Activated CD8-positive, alpha-beta memory T cell treated with anti-CD3 and anti-CD28 coated beads for 1 hour (primary cell): ENCODE results near the gene SELENOP.
"Not testable (repeated sequence)": the region's sequence is repeated elsewhere in the genome, so short reads cannot be mapped to it uniquely, and the experiment has no call there.

Experiments
- DNase-seq, 2 donors: peaks; one replicate each; pipeline ENCODE4 v3.0.0-alpha.2; 2020; ENCODE audit warnings: low read depth in 1 of 2; ENCODE audit errors: extremely low read depth in 1 of 2

SELENOP gene, protein sequence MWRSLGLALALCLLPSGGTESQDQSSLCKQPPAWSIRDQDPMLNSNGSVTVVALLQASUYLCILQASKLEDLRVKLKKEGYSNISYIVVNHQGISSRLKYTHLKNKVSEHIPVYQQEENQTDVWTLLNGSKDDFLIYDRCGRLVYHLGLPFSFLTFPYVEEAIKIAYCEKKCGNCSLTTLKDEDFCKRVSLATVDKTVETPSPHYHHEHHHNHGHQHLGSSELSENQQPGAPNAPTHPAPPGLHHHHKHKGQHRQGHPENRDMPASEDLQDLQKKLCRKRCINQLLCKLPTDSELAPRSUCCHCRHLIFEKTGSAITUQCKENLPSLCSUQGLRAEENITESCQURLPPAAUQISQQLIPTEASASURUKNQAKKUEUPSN

DNA sequence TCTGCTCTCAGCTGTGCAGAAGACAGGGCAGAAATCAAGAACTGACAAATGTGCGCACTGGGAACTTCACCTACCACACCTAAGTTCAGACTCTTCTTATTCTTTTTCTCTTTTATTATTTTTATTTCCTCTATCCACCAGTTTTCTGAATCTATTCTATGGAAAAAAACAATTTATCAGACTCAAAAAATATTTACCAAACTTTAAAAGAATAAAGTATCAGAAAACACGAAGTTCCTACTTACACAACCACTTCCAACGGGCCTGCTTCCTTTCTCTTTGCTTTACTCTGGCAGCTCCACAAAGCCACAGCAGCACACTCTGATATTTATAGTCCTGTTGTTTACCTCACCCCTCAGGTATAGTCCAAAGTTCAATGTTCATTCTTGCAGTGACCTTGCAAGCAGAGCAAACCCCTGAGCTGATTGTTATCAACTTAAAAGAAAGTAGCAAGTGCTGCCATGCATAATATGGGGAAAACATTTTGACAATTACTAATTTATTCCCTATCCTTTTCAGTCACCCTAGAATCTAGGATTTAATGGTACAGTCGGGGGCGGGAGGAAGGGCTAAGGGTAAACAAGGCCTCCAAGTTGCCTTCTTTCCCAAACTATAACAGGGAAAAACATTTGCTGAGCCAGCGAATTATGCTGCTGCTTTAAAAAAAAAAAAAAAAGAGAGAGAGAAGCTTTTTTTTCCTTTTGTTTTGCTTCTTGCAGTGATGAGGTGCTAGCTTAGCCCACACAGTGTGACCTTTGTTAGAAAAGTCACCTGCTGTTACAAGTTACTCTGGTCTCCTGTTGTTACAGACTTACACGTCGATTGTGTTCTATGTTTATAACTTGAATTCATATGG lies at the start of gene SELENOP:
Gene SELENOP (minus strand): TSS at position 302 of the 856 bp plus-strand sequence. CDS start 3,539 bp downstream, outside the sequence.
- DNase-seq = no peak

DNA sequence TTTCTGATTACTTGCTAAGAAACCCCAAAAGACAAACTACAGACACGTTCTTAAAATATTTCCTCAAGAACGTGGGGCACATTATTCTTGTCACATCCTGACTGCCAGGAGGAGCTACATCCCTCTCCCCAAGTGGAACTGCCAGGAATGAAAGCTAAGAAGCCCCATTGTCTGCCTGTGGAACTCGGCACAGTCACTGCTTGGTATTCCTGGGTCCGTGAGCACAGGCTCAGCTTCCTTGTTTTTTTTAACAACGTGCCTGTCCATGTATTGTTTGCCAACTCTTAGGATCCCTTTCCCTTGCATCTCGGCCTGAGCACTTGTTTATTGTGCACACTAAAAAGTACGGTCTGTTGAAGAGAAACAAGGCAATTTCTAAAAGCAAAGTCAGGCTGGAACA lies 47.0 kb upstream of the SELENOP start:
- DNase-seq = no peak

DNA sequence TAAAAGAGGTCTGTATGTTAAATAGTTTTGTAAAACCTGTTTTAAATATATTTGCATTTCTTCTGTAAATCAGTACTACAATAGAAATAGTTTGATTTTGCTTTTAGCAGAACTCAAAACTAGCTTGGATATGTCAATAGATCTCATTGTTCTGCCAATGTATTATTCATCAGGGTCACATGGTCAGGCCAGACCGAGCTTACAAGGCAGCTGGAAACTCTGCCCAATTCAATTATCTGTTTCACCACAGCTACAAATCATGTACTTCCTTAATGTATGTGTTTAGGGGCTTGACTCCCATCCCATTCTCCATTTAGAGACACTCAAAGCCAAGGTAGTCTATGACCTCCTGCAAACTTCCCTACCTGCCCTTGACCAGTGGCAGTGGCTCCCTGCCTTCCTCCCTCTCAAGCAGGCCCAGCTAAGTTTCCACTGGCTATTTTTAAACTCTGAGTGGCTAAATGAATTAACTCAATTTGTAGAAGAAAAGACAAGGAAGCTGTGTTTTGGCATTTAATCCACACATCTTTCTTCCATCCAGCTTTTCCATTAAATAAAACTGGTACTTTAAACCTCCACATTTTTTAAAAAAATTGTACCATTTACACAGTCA lies 46.4 kb upstream of the SELENOP start:
- no peak for DNase-seq

DNA sequence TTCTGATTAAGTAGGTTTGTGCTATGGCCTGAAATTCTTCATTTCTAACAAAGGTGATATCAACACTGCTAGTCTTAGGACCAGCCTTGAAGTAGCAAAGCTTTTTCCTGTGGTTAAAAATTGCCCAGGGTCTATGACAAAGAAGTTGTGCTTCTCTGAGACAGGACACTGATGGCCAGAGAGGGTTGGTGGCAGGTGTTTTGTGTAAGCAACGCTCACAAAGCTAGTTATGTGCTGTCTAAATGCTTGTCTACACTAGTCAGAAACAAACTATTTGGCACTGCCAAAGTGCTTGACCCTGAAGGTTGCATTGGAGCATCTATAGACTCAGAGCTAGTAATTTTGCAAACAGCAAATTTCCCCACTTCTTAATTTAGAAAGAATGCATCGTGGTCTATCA lies 44.1 kb upstream of the SELENOP start:
- no peak for DNase-seq

DNA sequence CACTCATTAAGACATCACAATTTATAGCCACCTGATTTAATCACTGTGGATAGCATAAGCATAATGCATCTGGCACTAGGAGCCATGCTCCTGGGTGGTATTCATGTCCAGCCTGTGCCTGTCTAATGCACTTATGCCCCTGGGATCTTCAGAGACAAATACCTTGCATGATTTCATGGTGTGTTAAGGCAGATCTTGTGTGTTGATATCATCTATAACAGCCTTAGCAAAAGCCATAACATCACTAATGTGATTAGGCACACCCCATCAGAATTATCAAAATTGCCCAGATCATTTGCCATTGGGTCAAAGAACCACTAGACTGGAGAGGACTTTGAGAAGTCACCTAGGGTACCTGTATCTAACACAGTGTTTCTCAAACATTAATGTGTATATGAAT lies 43.7 kb upstream of the SELENOP start:
- no peak for DNase-seq

DNA sequence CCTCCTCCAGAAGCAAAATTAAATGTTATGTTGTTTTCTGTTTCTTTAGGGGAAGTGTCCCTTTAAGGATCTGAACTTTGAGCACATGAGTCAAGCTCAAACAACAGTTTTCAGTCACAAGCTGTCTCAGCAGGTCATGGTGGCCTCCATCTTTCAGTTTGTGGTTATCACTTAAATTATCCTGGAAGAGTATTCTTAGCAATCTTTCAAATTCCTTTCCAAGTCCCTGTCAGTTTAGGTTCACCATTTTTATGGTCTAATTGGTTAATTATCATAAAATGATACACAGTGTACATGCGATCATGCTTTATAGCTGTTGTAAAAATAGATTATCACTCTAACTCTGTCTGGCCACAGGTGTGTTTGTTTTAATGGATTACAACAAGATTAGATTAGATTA lies 43.1 kb upstream of the SELENOP start:
- no peak for DNase-seq

DNA sequence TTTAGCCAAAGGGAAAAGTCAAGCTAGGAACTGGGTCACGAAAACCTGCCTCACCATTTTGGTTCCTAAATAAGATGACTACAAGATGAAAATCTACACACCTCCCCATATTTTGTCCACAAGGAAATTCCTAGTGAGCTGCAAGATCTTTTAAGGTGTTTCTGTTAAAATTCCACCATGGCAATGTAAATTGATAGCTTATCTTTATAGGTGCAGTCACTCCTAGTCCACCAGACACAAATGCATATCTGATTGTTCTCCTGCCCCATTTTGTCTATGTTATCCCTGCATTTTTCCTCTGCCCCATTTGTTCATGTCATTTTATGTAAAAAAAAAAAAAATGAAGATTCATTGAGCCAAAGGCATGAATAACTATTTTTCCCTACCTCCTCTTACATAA lies 41.1 kb upstream of the SELENOP start:
- DNase-seq = no peak

DNA sequence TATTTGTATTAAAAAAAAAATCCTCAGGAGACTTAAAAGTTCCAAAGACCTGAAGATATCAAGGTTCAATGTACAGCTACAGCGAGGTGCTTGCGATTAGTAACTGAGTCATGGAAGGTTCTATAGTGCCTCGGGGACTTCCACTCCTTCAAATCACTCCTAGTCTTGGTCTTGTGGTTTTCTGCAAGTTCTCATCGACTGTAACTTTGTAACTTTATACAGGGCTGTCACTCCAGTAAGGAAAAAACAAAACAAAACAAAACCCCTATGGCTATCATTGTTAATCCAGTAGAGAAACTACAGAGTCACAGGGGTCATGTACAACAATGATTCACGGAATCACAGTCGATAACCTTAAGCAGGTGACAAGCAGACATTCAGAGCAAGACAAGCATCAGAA lies 39.8 kb upstream of the SELENOP start:
- no peak for DNase-seq

DNA sequence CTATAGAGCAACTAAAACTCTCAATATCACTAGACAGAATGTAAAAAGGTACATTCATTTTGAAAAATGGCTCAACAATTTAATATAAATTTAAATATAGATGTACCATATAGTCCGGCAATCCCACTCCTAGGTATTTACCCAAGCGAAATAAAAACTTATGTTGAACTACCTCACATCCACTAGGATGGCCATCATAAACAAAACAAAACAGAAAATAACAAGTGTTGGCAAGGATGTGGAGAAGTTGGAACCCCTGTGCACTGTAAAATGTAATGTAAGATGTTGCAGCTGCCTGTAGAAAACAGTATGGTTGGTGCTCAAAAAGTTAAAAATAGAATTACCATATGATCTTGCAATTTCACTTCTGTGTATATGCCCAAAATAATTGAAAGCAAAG lies 36.9 kb upstream of the SELENOP start:
- DNase-seq = no peak

DNA sequence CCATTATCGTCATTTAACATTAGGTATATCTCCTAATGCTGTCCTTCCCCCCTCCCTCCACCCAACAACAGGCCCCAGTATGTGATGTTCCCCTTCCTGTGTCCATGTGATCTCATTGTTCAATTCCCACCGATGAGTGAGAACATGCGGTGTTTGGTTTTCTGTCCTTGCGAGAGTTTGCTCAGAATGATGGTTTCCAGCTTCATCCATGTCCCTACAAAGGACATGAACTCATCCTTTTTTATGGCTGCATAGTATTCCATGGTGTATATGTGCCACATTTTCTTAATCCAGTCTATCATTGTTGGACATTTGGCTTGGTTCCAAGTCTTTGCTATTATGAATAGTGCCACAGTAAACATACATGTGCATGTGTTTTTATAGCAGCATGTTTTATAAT lies 32.7 kb upstream of the SELENOP start:
- DNase-seq = not testable (repeated sequence)

DNA sequence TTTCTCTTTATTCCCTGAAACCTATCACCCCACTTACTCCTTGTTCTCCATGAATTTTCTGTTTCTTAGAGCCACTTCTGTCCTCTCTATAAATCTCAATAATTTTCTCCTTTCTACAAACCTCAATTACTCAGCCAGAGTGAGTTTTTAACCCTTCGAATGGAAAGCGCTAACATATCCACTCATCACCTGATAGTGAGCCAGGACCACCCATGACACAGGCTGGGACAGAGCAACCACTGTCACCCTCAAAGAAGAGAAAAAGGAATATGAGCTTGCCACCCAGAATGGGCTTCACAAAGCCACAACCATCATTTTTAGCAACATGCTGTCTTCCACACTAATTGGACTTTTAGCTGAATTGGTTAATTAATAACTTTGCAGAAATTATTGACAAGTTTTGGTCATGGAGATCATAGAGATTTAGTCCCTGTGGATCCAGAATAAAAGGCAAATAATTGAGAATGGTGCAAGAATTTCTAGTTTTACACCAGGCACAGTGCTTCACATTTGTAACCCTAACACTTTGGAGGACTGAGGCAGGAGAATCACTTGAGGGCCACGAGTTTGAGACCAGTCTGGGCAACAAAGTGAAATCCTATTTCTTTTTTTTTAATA lies 32.1 kb upstream of the SELENOP start:
- no peak for DNase-seq

DNA sequence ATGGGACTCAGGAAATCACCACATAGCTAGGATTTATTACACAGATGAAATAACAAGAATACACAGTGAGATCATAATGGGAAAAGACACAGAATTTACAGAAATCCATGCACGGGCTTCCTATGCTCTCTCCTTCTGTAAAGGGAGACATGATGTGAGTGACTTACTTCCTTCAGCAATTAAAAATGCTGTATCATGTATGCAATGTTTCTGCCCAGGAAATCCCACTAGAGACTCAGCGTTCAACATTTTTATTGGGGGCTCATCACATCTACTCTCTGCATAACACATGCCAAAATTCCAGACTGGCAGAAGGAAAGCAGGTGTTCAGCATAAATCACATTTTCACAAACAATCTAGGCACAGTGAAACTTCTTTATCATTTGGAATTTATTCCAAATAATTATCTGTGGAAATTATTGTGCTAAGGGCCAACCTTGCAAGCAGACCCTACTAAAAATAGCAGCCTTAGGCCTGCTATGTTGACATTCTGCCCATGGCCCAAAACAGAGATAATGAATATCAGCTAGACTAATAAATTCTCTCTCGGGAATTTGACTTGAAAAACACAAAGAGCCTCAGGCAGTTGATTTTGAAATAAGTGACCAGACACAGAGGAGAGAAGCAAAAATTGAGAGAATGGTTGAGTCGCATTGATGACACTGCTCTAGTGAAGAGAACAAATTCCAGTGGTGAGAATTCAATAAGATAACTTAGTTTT lies 31.4 kb upstream of the SELENOP start:
- no peak for DNase-seq

DNA sequence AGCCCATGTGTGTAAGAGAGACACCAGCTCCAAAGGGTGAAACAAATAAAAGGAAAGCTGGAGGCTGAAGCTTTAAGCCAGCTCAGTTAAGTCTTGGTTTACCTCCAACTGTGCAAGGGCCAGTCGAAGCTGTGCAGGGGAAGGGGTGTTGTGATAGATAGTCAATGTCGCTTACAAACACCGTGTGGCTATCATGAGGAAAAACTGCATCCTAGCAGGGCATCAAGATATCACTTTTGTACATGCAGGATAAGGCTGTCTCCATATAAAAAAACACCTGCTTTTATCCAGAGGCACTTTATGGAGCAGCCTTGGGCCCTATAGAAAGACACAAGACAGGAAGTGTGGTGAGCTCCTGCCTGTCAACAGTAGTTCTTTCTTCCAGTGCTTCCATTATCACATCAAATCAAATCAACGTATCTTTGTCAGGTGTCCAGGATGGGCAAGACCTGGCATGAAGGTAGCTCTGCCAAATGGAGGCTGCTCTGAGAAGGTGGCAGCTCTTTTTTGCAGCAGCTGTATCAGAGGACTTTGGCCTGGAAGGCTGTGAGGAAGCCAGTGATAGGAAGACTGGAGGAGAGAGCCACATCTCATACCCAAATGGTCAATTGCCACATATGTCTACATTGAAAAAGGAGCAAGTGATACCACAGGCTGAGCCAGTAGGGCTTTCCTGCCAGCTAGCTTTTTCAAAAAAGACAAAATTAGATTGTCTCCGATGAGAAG lies 29.3 kb upstream of the SELENOP start:
- DNase-seq = no peak

DNA sequence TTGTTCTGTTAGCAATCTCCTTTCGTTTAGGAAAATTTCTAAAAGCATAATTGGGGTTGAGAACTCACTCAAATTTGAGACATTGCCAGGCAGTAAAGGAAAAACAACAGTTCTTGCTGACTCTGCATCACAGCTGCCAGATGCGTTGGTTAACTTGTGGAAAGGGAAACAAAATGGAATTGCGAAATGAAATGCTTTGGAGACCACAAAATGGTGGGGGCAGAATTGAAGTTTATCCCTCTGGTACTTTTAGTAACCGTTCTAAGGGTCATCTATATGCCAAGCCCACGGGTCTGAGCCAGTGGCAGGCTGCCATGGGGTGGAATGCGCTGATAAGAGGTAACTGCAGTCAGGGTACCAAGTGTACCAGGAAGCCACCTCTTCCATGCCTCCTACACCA lies 28.6 kb upstream of the SELENOP start:
- no peak for DNase-seq

DNA sequence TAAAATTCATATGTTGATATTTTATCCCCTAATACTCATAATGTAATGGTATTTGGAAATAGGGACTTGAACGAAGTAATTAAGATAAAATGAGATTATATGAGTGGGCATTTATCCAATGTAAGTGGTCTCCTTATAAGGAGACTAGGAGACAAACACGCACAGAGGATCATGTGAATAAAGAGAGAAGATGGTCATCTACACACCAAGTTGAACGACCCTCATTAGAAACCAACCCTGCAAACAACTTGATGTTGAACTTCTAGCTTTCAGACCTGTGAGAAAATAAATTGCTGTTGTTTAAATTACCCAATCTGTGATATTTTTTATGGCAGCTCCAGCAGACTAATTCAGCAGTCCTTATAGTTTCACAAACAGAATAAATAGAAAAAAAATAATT lies 27.5 kb upstream of the SELENOP start:
- no peak for DNase-seq

DNA sequence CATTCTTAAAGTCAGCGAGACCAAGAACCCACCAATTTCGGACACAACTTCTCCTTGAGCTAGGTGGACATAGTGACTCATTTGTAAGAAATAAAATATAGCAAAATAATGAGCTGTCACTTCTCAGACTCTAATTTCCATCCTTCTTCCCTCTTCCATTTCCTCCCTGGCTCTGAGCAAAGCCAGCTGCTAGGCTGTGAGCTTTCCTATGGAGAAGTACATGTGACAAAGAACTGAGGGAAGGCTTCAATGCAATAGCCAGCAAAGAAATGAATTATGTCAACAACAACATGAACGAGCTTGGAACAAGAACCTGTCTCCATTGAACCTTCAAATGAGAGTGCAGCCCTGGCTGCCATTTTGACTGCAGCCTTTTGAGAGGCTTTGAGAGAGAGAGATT lies 25.9 kb upstream of the SELENOP start:
- no peak for DNase-seq

DNA sequence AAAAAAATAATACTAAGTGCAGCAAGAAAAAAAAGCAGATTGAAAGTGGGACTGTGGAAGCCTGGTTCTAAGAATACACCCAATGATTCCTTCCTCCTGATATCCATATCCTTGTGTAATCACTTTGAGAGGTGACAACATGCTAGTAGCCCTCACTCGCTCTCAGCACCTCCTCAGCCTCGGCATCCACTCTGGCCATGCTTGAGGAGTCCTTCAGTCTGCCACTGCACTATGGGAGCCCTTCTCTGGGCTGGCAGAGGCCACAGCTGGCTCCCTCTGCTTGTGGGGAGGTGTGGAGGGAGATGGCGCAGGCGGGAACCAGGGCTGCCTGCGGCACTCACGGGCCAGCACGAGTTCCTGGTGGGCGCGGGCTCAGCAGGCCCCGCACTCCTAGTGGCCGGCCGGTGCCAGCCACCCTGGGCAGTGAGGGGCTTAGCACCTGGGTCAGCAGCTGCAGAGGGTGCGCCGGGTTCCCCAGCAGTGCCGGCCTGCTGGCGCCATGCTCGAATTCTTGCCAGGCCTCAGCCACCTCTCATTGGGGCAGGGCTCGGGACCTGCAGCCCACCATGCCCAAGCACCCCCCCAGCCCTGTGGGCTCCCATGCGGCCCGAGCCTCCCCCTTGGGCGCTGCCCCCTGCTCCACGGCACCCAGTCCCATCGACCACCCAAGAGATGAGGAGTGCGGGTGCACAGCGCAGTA lies 24.5 kb upstream of the SELENOP start:
- no peak for DNase-seq

DNA sequence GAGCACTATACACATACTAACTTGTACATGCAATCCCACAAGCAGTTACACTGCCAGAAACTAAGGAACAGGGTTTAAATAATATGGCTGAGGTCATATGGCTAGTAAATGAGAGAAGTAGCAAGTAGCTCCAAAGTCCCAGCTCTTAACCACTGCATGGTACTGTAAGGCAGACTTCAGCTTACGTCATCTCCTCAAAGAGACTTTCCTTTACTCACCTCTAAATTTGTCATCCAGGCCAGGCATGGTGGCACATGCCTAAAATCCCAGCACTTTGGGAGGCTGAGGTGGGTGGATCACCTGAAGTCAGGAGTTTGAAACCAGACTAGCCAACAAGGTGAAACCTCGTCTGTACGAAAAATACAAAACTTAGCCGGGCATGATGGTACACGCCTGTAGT lies 20.4 kb upstream of the SELENOP start:
- DNase-seq = no peak

DNA sequence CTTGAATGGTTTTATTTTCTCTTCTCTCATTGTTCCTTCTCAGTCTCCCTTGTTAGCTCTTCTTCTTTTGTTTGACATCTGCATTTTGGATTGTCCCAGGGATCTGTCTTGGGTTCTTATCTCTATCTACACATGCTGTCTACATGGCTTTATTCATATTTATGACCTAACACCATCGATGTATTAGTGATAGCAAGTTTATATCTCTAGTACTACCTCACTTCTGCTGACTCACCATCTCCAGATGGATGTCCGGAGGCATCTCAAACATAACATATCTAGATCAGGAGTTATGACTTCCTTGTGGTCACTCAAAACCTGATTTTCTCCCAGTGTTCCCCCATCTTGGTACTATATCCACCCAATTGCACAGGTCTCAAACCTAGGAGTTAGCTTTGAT lies 19.2 kb upstream of the SELENOP start:
- DNase-seq = no peak
